Measurements from ENCODE around the gene FMO4. TPM values are rescaled to one million over a fixed set of nuclear protein-coding genes. Genes with fewer than 3 reads are reported as not detected.
"Not testable (repeated sequence)": the region's sequence is repeated elsewhere in the genome, so short reads cannot be mapped to it uniquely, and the experiment has no call there.

The FMO4 gene
- polyA plus RNA-seq, 2 donors, result 1.6 to 2.3 TPM

GRCh38 chr1:171290621-171291020 is 23.4 kb upstream of the FMO4 start:
- Histone ChIP-seq H3K9me3 (ENCODE audit: control insufficient read depth in 2 of 2, insufficient read depth in 1 of 2, low read depth in 1 of 2, low read length in 1 of 2) (no peaks in the 10 kb centered on the region), H3K36me3 (ENCODE audit: control insufficient read depth in 2 of 2, insufficient read depth in 2 of 2, low read length in 1 of 2) (no peaks in the 10 kb centered on the region), H3K27ac (ENCODE audit: low read depth in 2 of 2, low read length in 1 of 2) (no peak overlapping the region), H3K4me3 (ENCODE audit: low read depth in 1 of 2, low read length in 2 of 2) (no peak overlapping the region), H3K27me3 (ENCODE audit: control insufficient read depth in 1 of 2, insufficient read depth in 2 of 2, low read length in 2 of 2) (no peaks in the 10 kb centered on the region), H3K4me1 (ENCODE audit: control insufficient read depth in 2 of 2, insufficient read depth in 2 of 2, low read length in 1 of 2) (no peaks in the 10 kb centered on the region)
- 63 to 91% methylated on average over 2 of the region's 2 CpGs for WGBS, 2 donors

GRCh38 chr1:171292799-171293198 is 21.2 kb upstream of the FMO4 start:
- no peaks in the 10 kb centered on the region for H3K4me1 ChIP-seq (ENCODE audit: control insufficient read depth in 2 of 2, insufficient read depth in 2 of 2, low read length in 1 of 2)
- 39 to 65% methylated on average over 1 of the region's 1 CpG for WGBS, 2 donors
- H3K9me3 ChIP-seq (ENCODE audit: control insufficient read depth in 2 of 2, insufficient read depth in 1 of 2, low read depth in 1 of 2, low read length in 1 of 2), result no peaks in the 10 kb centered on the region
- no peak overlapping the region for H3K4me3 ChIP-seq (ENCODE audit: low read depth in 1 of 2, low read length in 2 of 2)
- H3K36me3 ChIP-seq (ENCODE audit: control insufficient read depth in 2 of 2, insufficient read depth in 2 of 2, low read length in 1 of 2), result no peaks in the 10 kb centered on the region
- no peak overlapping the region for H3K27ac ChIP-seq (ENCODE audit: low read depth in 2 of 2, low read length in 1 of 2)
- no peaks in the 10 kb centered on the region for H3K27me3 ChIP-seq (ENCODE audit: control insufficient read depth in 1 of 2, insufficient read depth in 2 of 2, low read length in 2 of 2)

GRCh38 chr1:171295383-171295782 is 18.6 kb upstream of the FMO4 start:
- not testable (repeated sequence) for H3K27ac ChIP-seq (ENCODE audit: low read depth in 2 of 2, low read length in 1 of 2); H3K36me3 ChIP-seq (ENCODE audit: control insufficient read depth in 2 of 2, insufficient read depth in 2 of 2, low read length in 1 of 2)
- WGBS, 2 donors, result 76 to 82% methylated on average over 7 of the region's 7 CpGs

GRCh38 chr1:171295821-171296220 is 18.2 kb upstream of the FMO4 start:
- H3K27ac ChIP-seq (ENCODE audit: low read depth in 2 of 2, low read length in 1 of 2), result no peak overlapping the region
- no peaks in the 10 kb centered on the region for H3K27me3 ChIP-seq (ENCODE audit: control insufficient read depth in 1 of 2, insufficient read depth in 2 of 2, low read length in 2 of 2)
- H3K4me3 ChIP-seq (ENCODE audit: low read depth in 1 of 2, low read length in 2 of 2), result no peak overlapping the region
- H3K36me3 ChIP-seq (ENCODE audit: control insufficient read depth in 2 of 2, insufficient read depth in 2 of 2, low read length in 1 of 2), result no peaks in the 10 kb centered on the region
- peaks cover 0 to 3% of the 10 kb centered on the region in 2 donors for H3K9me3 ChIP-seq (ENCODE audit: control insufficient read depth in 2 of 2, insufficient read depth in 1 of 2, low read depth in 1 of 2, low read length in 1 of 2)
- no peaks in the 10 kb centered on the region for H3K4me1 ChIP-seq (ENCODE audit: control insufficient read depth in 2 of 2, insufficient read depth in 2 of 2, low read length in 1 of 2)
- 78 to 83% methylated on average over 3 of the region's 3 CpGs for WGBS, 2 donors

More at GRCh38 chr1:171295383-171295782, 18.6 kb upstream of the FMO4 start:
- H3K4me1 ChIP-seq (ENCODE audit: control insufficient read depth in 2 of 2, insufficient read depth in 2 of 2, low read length in 1 of 2); H3K9me3 ChIP-seq (ENCODE audit: control insufficient read depth in 2 of 2, insufficient read depth in 1 of 2, low read depth in 1 of 2, low read length in 1 of 2); H3K4me3 ChIP-seq (ENCODE audit: low read depth in 1 of 2, low read length in 2 of 2); H3K27me3 ChIP-seq (ENCODE audit: control insufficient read depth in 1 of 2, insufficient read depth in 2 of 2, low read length in 2 of 2): not testable (repeated sequence)

- Histone ChIP-seq H3K9me3 (ENCODE audit: control insufficient read depth in 2 of 2, insufficient read depth in 1 of 2, low read depth in 1 of 2, low read length in 1 of 2) (peaks cover 0 to 3% of the 10 kb centered on the region in 2 donors), H3K27ac (ENCODE audit: low read depth in 2 of 2, low read length in 1 of 2) (no peak overlapping the region), H3K4me3 (ENCODE audit: low read depth in 1 of 2, low read length in 2 of 2) (no peak overlapping the region), H3K36me3 (ENCODE audit: control insufficient read depth in 2 of 2, insufficient read depth in 2 of 2, low read length in 1 of 2) (no peaks in the 10 kb centered on the region), H3K4me1 (ENCODE audit: control insufficient read depth in 2 of 2, insufficient read depth in 2 of 2, low read length in 1 of 2) (no peaks in the 10 kb centered on the region), H3K27me3 (ENCODE audit: control insufficient read depth in 1 of 2, insufficient read depth in 2 of 2, low read length in 2 of 2) (no peaks in the 10 kb centered on the region)
- WGBS, 2 donors, result 77 to 81% methylated on average over 2 of the region's 2 CpGs
These were observed 17.1 kb upstream of the FMO4 start for GRCh38 chr1:171296897-171297296.

- WGBS, 2 donors, result 52 to 67% methylated on average over 4 of the region's 4 CpGs
- Histone ChIP-seq H3K4me3 (ENCODE audit: low read depth in 1 of 2, low read length in 2 of 2) (no peak overlapping the region), H3K4me1 (ENCODE audit: control insufficient read depth in 2 of 2, insufficient read depth in 2 of 2, low read length in 1 of 2) (no peaks in the 10 kb centered on the region), H3K27ac (ENCODE audit: low read depth in 2 of 2, low read length in 1 of 2) (no peak overlapping the region), H3K9me3 (ENCODE audit: control insufficient read depth in 2 of 2, insufficient read depth in 1 of 2, low read depth in 1 of 2, low read length in 1 of 2) (peaks cover 0 to 3% of the 10 kb centered on the region in 2 donors), H3K36me3 (ENCODE audit: control insufficient read depth in 2 of 2, insufficient read depth in 2 of 2, low read length in 1 of 2) (no peaks in the 10 kb centered on the region), H3K27me3 (ENCODE audit: control insufficient read depth in 1 of 2, insufficient read depth in 2 of 2, low read length in 2 of 2) (no peaks in the 10 kb centered on the region)
These were observed 15.3 kb upstream of the FMO4 start for GRCh38 chr1:171298696-171299095.

- WGBS, 2 donors, result 78 to 88% methylated on average over 2 of the region's 2 CpGs
These were observed 14.6 kb upstream of the FMO4 start for GRCh38 chr1:171299342-171299741.

GRCh38 chr1:171300401-171300800 is 13.6 kb upstream of the FMO4 start:
- peaks cover 0 to 3% of the 10 kb centered on the region in 2 donors for H3K9me3 ChIP-seq (ENCODE audit: control insufficient read depth in 2 of 2, insufficient read depth in 1 of 2, low read depth in 1 of 2, low read length in 1 of 2)
- WGBS, 2 donors, result 90 to 91% methylated on average over 1 of the region's 1 CpG
- H3K27ac ChIP-seq (ENCODE audit: low read depth in 2 of 2, low read length in 1 of 2), result no peak overlapping the region
- no peaks in the 10 kb centered on the region for H3K36me3 ChIP-seq (ENCODE audit: control insufficient read depth in 2 of 2, insufficient read depth in 2 of 2, low read length in 1 of 2)
- H3K27me3 ChIP-seq (ENCODE audit: control insufficient read depth in 1 of 2, insufficient read depth in 2 of 2, low read length in 2 of 2), result no peaks in the 10 kb centered on the region
- H3K4me1 ChIP-seq (ENCODE audit: control insufficient read depth in 2 of 2, insufficient read depth in 2 of 2, low read length in 1 of 2), result no peaks in the 10 kb centered on the region
- H3K4me3 ChIP-seq (ENCODE audit: low read depth in 1 of 2, low read length in 2 of 2), result no peak overlapping the region

More at GRCh38 chr1:171299342-171299741, 14.6 kb upstream of the FMO4 start:
- H3K4me1 ChIP-seq (ENCODE audit: control insufficient read depth in 2 of 2, insufficient read depth in 2 of 2, low read length in 1 of 2), result no peaks in the 10 kb centered on the region
- H3K27ac ChIP-seq (ENCODE audit: low read depth in 2 of 2, low read length in 1 of 2), result no peak overlapping the region
- no peaks in the 10 kb centered on the region for H3K27me3 ChIP-seq (ENCODE audit: control insufficient read depth in 1 of 2, insufficient read depth in 2 of 2, low read length in 2 of 2)
- peaks cover 0 to 3% of the 10 kb centered on the region in 2 donors for H3K9me3 ChIP-seq (ENCODE audit: control insufficient read depth in 2 of 2, insufficient read depth in 1 of 2, low read depth in 1 of 2, low read length in 1 of 2)
- H3K36me3 ChIP-seq (ENCODE audit: control insufficient read depth in 2 of 2, insufficient read depth in 2 of 2, low read length in 1 of 2), result no peaks in the 10 kb centered on the region
- H3K4me3 ChIP-seq (ENCODE audit: low read depth in 1 of 2, low read length in 2 of 2), result no peak overlapping the region

GRCh38 chr1:171310661-171311087 is 3.3 kb upstream of the FMO4 start:
- Histone ChIP-seq H3K4me3 (ENCODE audit: low read depth in 1 of 2, low read length in 2 of 2) (no peak overlapping the region), H3K27ac (ENCODE audit: low read depth in 2 of 2, low read length in 1 of 2) (no peak overlapping the region), H3K4me1 (ENCODE audit: control insufficient read depth in 2 of 2, insufficient read depth in 2 of 2, low read length in 1 of 2) (no peaks in the 10 kb centered on the region), H3K9me3 (ENCODE audit: control insufficient read depth in 2 of 2, insufficient read depth in 1 of 2, low read depth in 1 of 2, low read length in 1 of 2) (no peaks in the 10 kb centered on the region), H3K36me3 (ENCODE audit: control insufficient read depth in 2 of 2, insufficient read depth in 2 of 2, low read length in 1 of 2) (no peaks in the 10 kb centered on the region), H3K27me3 (ENCODE audit: control insufficient read depth in 1 of 2, insufficient read depth in 2 of 2, low read length in 2 of 2) (no peaks in the 10 kb centered on the region)
- 54 to 63% methylated on average over 3 of the region's 3 CpGs for WGBS, 2 donors

- no peaks in the 10 kb centered on the region for H3K4me1 ChIP-seq (ENCODE audit: control insufficient read depth in 2 of 2, insufficient read depth in 2 of 2, low read length in 1 of 2)
- no peaks in the 10 kb centered on the region for H3K27me3 ChIP-seq (ENCODE audit: control insufficient read depth in 1 of 2, insufficient read depth in 2 of 2, low read length in 2 of 2)
- 87 to 88% methylated on average over 8 of the region's 8 CpGs for WGBS, 2 donors
- H3K4me3 ChIP-seq (ENCODE audit: low read depth in 1 of 2, low read length in 2 of 2), result no peak overlapping the region
- H3K9me3 ChIP-seq (ENCODE audit: control insufficient read depth in 2 of 2, insufficient read depth in 1 of 2, low read depth in 1 of 2, low read length in 1 of 2), result no peaks in the 10 kb centered on the region
- H3K27ac ChIP-seq (ENCODE audit: low read depth in 2 of 2, low read length in 1 of 2), result no peak overlapping the region
- no peaks in the 10 kb centered on the region for H3K36me3 ChIP-seq (ENCODE audit: control insufficient read depth in 2 of 2, insufficient read depth in 2 of 2, low read length in 1 of 2)
These were observed 2.0 kb upstream of the FMO4 start for GRCh38 chr1:171311771-171312558.
